Upper lobe of right lung (tissue), 1 donor: Measurements from ENCODE around the gene PSMD9. TPM values are rescaled to one million over a fixed set of nuclear protein-coding genes. Genes with fewer than 3 reads are reported as not detected.
A peak's percentile ranks its signal among the peaks of the same experiment; 100 is the strongest.

Experiments
- ATAC-seq: fragments of 200-7000 bp; cut with Tn5 transposase; one replicate; pipeline ENCODE4 v1.9.1; 2020; ENCODE audit warnings: mild to moderate bottlenecking, moderate library complexity
- DNase-seq: peaks from one replicate; pipeline ENCODE4 v3.0.0-alpha.2; 2020
- H3K27ac ChIP-seq: fragments of 200-600 bp; one replicate; pipeline ENCODE4 v1.8.0; 2022
- H3K27me3 ChIP-seq: fragments of 200-600 bp; one replicate; pipeline ENCODE4 v1.8.0; 2022; ENCODE audit warnings: mild to moderate bottlenecking
- H3K36me3 ChIP-seq: fragments of 200-600 bp; one replicate; pipeline ENCODE4 v1.8.0; 2022
- H3K4me1 ChIP-seq: fragments of 200-600 bp; one replicate; pipeline ENCODE4 v1.8.0; 2022
- H3K4me3 ChIP-seq: fragments of 200-600 bp; one replicate; pipeline ENCODE4 v1.8.0; 2022; ENCODE audit warnings: mild to moderate bottlenecking
- H3K9me3 ChIP-seq: fragments of 200-600 bp; one replicate; pipeline ENCODE4 v1.8.0; 2022
- intact Hi-C: fragments of 100-400 bp; cut with DNase I; formaldehyde crosslinking; loops from one replicate; pipeline ENCODE4 v1.11.0; 2022
- total RNA-seq: library from RNA; stranded (reverse); fragmentation: NEBNext Ultra II Directional; extraction: Animal tissue kit (Norgen Biotek cat#: 25700); gene quantifications from one replicate; pipeline ENCODE4 v1.2.1, GENCODE V29; 2021
- TF ChIP-seq, protein P1 (sequence below): fragments of 200-600 bp; IDR thresholded peaks from one replicate; pipeline ENCODE4 v1.8.0; 2022; ENCODE audit warnings: antibody characterized with exemption
- donor health status: DM: no; HTN: yes; CAD: no; lungs with severe emphysema.

Gene PSMD9
- total RNA-seq, 1 donor from 2014 or later: 43.4 TPM

DNA sequence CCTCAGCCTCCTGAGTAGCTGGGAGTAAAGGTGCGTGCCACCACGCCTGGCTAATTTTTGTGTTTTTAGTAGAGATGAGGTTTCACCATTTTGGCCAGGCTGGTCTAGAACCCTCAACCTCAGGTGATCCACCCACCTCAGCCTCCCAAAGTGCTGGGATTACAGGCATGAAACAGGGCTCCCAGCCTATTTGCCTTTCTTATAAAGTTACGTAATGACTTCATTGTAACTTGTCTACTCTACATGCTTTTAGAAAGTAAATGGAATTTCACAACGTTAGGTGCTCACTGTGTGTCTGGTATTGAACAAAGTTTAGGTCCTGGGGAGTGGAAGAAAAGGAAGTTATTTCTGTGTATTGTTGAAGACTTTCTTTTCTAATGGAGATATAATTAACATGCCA, 42.3 kb downstream of the PSMD9 start:
- TF ChIP-seq, protein P1, sequence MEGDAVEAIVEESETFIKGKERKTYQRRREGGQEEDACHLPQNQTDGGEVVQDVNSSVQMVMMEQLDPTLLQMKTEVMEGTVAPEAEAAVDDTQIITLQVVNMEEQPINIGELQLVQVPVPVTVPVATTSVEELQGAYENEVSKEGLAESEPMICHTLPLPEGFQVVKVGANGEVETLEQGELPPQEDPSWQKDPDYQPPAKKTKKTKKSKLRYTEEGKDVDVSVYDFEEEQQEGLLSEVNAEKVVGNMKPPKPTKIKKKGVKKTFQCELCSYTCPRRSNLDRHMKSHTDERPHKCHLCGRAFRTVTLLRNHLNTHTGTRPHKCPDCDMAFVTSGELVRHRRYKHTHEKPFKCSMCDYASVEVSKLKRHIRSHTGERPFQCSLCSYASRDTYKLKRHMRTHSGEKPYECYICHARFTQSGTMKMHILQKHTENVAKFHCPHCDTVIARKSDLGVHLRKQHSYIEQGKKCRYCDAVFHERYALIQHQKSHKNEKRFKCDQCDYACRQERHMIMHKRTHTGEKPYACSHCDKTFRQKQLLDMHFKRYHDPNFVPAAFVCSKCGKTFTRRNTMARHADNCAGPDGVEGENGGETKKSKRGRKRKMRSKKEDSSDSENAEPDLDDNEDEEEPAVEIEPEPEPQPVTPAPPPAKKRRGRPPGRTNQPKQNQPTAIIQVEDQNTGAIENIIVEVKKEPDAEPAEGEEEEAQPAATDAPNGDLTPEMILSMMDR: no peak
- DNase-seq (no peak), ATAC-seq (peak; percentile 23)
- intact Hi-C loops: no loop called here
- no peaks in the 10 kb centered on the region for H3K36me3 ChIP-seq
- no peak overlapping the region for H3K4me3 ChIP-seq
- H3K27ac ChIP-seq: no peak overlapping the region
- no peaks in the 10 kb centered on the region for H3K27me3 ChIP-seq
- no peaks in the 10 kb centered on the region for H3K9me3 ChIP-seq
- H3K4me1 ChIP-seq: no peaks in the 10 kb centered on the region

DNA sequence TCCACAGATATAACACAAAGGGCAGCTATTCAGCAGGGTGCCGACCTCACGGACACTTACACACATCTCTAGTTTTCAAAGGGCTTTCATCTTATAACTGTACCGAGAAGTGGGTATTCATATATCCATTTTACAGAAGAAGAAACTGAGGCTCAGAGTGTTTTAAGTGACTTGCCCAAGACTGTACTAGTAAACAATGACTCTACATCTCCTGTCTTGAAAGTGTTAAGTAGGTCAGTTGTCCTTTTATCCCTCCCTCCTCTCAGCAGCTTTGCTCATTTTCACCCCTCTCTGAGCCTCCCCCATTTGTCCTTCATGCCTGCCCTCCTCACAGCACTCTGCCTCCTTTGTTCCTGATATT, 43.6 kb downstream of the PSMD9 start:
- ATAC-seq: no peak
- no peak for DNase-seq
- no peaks in the 10 kb centered on the region for H3K36me3 ChIP-seq
- H3K4me1 ChIP-seq: no peaks in the 10 kb centered on the region
- intact Hi-C loops: no loop called here
- H3K27me3 ChIP-seq: no peaks in the 10 kb centered on the region
- H3K9me3 ChIP-seq: no peaks in the 10 kb centered on the region
- H3K4me3 ChIP-seq: no peak overlapping the region
- no peak overlapping the region for H3K27ac ChIP-seq
- TF ChIP-seq, protein P1: no peak

DNA sequence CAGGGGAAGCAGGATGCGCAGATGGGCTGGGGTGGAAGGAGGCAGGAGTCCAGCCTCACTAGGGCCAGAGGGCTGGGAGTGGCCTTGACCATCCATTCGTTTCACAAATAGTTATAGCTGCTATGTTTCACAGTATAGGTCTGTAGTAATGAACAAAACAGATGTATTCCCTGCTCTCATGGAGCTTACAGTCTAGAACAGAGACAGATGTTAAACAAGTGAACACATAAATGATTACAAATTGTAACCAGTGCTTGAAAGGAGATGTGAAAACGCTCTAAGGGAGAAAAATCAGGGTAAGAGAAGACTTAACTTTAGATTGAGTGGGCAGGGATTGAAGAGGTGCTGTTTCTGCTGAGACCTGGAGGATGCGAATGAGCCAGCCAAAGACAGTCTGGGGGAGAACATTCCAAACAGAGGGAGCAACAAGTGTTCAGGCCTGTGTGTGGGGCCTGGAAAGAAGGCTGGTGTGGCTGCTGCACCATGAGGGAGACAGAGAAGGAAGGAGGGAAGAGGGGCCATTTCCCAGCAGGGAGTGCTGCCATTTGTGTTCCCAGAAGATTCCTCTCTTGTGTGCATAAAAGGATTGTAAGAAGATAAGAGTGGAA, 44.4 kb downstream of the PSMD9 start:
- intact Hi-C loops: no loop called here
- peak; percentile 8 for ATAC-seq
- TF ChIP-seq, protein P1: no peak
- Histone ChIP-seq H3K27ac (no peak overlapping the region), H3K4me3 (no peak overlapping the region), H3K9me3 (no peaks in the 10 kb centered on the region), H3K27me3 (no peaks in the 10 kb centered on the region), H3K4me1 (no peaks in the 10 kb centered on the region), H3K36me3 (no peaks in the 10 kb centered on the region)
- DNase-seq: no peak

DNA sequence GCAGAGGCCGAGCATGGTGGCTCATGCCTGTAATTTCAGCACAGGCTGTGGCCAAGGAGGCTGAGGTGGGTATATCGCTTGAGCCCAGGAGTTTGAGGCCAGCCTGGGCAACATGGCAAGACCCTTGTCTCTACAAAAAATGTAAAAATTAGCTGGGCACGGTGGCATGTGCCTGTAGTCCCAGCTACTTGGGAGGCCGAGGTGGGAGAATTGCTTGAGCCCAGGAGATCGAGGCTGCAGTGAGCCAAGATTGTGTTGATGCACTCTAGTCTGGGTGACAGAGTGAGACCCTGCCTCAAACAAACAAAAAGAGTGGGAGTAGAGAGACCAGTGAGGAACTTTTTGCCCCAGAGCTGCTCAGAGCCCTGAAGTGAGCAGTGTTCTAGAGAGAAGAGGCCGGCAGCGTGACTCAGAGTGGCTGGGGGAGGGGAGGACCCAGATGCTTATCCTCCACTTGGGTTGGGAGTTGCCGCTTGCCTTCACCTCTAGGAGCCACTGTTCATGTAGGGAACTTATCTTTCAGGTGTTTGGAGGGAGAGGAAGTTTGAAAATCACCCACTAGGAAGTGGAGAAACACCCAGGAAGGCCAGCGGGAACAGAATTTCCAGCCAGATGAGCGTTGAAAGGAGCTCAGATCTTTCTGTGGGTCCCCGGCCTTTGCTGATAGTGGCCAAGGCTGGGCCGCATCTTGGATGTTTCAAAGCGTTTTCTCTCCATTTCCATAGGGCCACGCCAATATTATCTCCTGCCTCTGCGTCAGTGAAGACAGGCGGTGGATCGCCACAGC, 45.1 kb downstream of the PSMD9 start:
- Histone ChIP-seq H3K27me3 (no peaks in the 10 kb centered on the region), H3K4me1 (no peaks in the 10 kb centered on the region), H3K9me3 (no peaks in the 10 kb centered on the region), H3K27ac (no peak overlapping the region), H3K4me3 (no peak overlapping the region), H3K36me3 (no peaks in the 10 kb centered on the region)
- TF ChIP-seq, protein P1: no peak
- intact Hi-C loops: no loop called here
- peak; percentile 80 for DNase-seq
- ATAC-seq: peak; percentile 91

DNA sequence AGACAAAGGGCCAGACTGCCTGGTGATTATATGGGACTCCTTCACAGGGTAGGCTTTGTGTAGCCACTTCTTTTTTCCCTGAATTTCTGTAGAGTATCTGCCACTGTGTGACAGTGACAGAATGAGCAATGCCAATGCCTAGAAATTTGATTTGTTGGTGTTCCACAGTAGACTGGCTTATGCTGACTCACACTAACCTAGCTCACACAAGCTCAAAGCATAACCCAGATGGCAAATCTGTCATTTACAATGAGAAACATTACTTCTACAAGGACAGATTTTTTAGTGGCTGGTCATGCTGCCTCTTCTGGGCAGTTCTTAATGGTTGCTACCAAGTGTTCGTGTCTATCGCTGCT, 45.7 kb downstream of the PSMD9 start:
- Histone ChIP-seq H3K27ac (no peak overlapping the region), H3K4me1 (no peaks in the 10 kb centered on the region), H3K4me3 (no peak overlapping the region), H3K27me3 (no peaks in the 10 kb centered on the region), H3K9me3 (no peaks in the 10 kb centered on the region), H3K36me3 (no peaks in the 10 kb centered on the region)
- TF ChIP-seq, protein P1: no peak
- ATAC-seq: no peak
- intact Hi-C loops: no loop called here
- DNase-seq: no peak
